GM18951 (cell line): ENCODE measurements around the gene PHF20.
"Not testable (repeated sequence)": the region's sequence is repeated elsewhere in the genome, so short reads cannot be mapped to it uniquely, and the experiment has no call there.

ENCODE experiments used
- POLR2A ChIP-seq: IDR thresholded peaks from 4 replicates; pipeline ENCODE4 v1.6.1; 2011; ENCODE audit warnings: mild to moderate bottlenecking; ENCODE audit not compliant: insufficient read length, insufficient read depth; ENCODE audit errors: extremely low read depth
- in situ Hi-C: fragments of 300-500 bp; cut with MboI; formaldehyde crosslinking; loops from one replicate; pipeline ENCODE4 v1.12.0; 2022; ENCODE audit warnings: low sequenced_read_pairs, mixed read lengths, inconsistent platforms; ENCODE audit not compliant: unreplicated experiment

PHF20 gene

DNA sequence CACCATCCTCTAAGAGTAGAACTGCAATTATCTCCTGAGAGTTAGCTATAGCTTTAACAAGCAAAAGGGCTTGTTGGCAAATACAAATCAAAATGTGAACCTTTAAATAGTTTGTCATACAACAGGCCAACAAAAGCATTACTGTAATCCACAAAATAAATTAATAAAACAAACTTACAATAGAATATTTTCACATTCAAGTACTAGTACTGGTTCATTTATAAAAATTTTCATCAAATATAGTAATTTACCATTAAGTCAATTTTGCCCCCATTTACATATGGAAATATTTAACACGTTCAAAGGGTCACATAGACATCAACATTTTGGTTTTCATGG lies 39.2 kb upstream of the PHF20 start:
- no peak for TF ChIP-seq POLR2A
- in situ Hi-C loops = no loop called here

- in situ Hi-C loops = no loop called here
- TF ChIP-seq POLR2A = no peak
Observed at GRCh38 chr20:35734374-35734773, 37.4 kb upstream of the PHF20 start.

- in situ Hi-C loops = no loop called here
- TF ChIP-seq POLR2A = no peak
Observed at GRCh38 chr20:35734777-35735649, 36.8 kb upstream of the PHF20 start.

DNA sequence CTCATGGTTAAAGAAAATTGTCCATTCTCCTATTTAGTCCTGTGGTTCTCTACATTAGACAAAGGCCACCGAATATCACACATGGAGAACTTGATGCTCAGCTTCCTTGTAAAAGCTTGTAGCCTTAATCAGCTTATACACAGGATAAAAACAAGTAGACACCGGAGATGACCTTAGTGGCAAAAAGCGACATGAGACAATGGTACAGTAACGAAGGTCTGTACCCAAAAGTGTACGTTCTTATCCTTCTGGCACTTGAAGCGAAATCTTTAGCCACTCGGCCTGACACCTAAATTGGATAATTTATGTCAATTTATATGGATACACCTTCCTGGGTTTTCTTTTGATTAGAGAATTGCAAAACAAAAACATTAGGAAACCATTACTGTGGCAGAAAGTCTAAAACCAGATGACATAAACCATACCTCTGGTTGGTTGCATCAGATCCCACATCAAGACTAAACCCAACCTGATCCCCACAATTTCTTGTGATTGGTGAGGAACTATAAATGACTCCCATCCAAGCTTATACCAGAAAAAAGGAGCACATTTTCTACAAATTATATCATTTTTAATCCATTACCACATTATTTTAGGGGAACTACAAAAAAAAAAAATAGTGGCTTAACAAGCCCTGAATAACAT lies 35.9 kb upstream of the PHF20 start:
- TF ChIP-seq POLR2A = no peak
- in situ Hi-C loops = no loop called here

DNA sequence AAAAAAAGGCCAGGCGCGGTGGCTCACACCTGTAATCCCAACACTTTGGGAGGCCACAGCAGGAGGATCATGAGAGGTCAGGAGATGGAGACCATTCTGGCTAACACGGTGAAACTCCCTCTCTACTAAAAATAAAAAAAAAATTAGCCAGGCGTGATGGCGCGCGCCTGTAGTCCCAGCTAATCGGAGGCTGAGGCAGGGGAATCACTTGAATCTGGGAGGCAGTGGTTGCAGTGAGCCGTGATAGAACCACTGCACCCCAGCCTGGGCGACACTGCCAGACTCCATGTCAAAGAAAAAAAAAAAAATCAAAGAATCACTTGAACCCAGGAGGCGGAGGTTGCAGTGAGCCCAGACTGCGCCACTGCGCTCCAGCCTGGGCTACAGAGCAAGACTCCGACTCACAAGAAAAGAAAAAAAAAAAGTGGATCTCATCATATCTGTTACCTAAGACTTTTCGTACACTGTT lies 33.9 kb upstream of the PHF20 start:
- in situ Hi-C loops = no loop called here
- no peak for TF ChIP-seq POLR2A

DNA sequence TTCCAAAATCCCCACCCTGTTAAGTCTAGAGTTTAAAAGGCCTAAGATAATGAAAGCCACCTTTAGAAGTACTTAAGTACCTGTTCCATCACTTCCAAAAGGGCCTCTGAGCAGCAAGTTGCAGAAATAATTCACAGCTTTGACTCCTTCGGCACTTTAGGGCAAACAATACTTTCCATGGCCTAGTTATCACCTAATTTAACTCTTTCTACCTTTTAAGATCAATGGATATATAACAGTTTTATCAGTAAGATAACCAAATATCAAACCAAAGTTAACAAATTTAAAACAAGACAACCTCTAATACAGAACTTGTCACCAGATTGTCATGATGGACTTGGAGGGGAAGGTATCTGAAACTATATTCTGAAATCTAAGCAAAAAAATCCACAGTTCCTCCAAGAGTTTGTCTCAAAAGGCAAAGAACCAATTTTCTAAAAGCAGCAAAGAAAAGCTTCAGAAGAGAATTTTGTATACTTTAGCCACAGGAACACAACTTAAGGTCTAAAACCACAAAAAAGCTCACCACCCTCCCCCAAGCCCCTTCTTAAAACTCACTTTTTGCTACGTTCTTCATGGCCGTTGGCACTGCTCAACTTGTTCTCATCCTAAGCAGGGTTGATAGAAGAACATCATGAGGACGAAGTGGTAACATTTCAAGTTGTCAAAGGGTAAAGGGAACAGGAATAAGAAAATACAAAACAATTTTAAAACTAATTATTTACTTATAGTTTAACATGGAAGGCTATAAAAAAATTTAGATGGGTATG lies 33.2 kb upstream of the PHF20 start:
- in situ Hi-C loops = no loop called here

GRCh38 chr20:35739294-35740163 lies 32.3 kb upstream of the PHF20 start:
- in situ Hi-C loops = no loop called here
- no peak for TF ChIP-seq POLR2A

More for the DNA sequence above, 33.2 kb upstream of the PHF20 start:
- no peak for TF ChIP-seq POLR2A

GRCh38 chr20:35741892-35742740 lies 29.7 kb upstream of the PHF20 start, which contains the start of gene RBM39:
TSS of gene RBM39 (minus strand) at chr20:35742260. CDS start at chr20:35740874, 1,386 bp downstream.
- TF ChIP-seq POLR2A = peak; percentile 81
- in situ Hi-C loops = no loop called here

DNA sequence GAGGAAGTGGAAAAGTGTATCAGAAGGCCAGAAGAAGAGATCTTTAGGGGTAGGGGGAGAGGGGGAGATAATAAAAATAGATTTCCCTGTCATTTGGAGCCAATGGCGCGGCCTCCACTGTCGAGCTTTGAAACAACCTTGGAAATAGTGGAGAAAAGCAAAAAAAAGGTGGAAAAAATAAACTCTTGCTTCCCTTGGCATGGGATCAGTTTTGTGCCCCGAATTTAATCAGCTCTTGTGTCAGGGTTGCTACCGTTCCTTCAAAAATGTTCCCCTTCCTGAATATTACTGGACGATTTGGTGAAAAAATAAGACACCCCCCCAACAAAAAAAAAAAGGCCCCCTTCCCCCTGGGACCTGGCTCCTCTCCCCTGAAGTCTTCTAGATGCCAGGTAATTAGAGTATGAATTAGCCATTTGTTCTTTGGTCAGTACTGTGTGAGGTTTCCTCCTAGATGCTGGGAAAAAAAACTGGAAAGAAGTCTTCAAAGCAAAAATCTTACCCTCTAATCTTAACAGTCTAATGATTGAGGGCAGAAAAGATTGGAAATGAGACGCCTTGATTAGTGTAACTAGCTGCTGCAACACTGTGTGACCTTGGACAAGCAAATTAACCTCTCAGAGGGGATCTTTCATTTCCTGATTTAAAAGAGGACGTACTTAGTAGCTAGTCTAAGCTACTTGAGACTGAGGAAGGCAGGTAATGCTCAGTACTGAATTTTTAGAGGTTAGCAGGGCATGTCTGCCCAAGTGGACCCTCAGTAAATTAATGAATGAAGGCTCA lies 28.9 kb upstream of the PHF20 start:
- TF ChIP-seq POLR2A = peak; percentile 24
- in situ Hi-C loops = no loop called here

GRCh38 chr20:35743693-35744491 lies 27.9 kb upstream of the PHF20 start:
- in situ Hi-C loops = no loop called here
- TF ChIP-seq POLR2A = no peak

DNA sequence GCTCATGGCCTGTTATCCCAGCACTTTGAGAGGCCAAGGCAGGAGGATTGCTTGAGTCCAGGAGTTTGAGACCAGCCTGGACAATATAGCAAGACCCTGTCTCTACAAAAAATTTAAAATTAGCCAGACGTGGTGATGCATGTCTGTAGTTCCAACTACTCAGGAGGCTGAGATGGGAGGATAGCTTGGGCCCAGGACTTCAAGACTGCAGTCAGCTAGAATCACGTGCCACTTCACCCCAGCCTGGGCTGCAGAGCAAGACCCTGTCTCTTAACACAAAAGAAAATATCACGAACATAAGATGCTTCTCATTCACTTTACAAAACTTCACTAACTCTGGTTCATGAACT lies 27.3 kb upstream of the PHF20 start:
- in situ Hi-C loops = not testable (repeated sequence)
